Body of pancreas (tissue), 4 donors: ENCODE measurements around the gene FAM89B.

Experiments used
- POLR2A ChIP-seq, 3 donors: fragments of 450-650 bp; IDR thresholded peaks; one replicate each; pipeline ENCODE4 v1.6.1; 2016; ENCODE audit warnings: antibody characterized with exemption in 3 of 3, mild to moderate bottlenecking in 2 of 3
- TF ChIP-seq, protein P1 (sequence below), 7 experiments: fragments of 450-650 bp in 4 of 7; fragments of 200-600 bp in 3 of 7; sonication (generic) in 3 of 7; IDR thresholded peaks; one replicate each; pipeline ENCODE4 v1.5.1; 2016 to 2019; ENCODE audit warnings: antibody characterized with exemption in 7 of 7

DNA sequence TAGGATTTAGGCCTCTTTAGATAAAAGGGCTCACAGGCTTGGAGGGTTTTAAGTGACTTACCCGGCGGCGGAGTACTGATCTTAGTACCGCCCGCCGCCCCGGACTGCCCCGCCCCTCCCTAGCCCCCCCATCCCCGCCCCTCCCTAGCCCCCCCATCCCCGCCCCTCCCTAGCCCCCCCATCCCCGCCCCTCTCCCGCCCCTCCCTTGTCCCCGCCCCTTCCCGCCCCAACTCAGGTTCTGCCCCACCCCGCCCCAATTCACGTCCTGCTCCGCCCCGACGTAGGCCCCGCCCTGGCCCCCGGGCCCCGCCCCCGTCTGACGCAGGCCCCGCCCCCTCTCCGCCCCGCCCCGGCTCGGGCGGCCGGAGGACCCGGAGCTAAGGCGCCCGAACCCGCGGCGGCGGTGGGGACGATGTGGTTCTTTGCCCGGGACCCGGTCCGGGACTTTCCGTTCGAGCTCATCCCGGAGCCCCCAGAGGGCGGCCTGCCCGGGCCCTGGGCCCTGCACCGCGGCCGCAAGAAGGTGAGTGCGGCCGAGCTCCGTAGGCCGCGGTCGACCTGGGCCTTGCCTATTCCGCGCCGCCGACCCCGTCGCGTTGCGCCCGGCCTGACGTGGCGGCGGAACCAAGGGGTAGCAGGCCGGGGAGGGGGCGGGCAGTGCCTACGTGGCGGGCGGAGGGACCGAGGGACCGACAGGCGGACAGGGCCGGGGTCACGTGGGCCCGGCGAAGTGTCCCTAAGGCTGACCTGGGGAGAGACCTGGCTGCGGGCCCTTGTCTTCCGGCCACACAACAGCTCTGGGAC lies 47.4 kb upstream of the FAM89B start, which contains the start of gene SCYL1:
- TF ChIP-seq, protein P1, sequence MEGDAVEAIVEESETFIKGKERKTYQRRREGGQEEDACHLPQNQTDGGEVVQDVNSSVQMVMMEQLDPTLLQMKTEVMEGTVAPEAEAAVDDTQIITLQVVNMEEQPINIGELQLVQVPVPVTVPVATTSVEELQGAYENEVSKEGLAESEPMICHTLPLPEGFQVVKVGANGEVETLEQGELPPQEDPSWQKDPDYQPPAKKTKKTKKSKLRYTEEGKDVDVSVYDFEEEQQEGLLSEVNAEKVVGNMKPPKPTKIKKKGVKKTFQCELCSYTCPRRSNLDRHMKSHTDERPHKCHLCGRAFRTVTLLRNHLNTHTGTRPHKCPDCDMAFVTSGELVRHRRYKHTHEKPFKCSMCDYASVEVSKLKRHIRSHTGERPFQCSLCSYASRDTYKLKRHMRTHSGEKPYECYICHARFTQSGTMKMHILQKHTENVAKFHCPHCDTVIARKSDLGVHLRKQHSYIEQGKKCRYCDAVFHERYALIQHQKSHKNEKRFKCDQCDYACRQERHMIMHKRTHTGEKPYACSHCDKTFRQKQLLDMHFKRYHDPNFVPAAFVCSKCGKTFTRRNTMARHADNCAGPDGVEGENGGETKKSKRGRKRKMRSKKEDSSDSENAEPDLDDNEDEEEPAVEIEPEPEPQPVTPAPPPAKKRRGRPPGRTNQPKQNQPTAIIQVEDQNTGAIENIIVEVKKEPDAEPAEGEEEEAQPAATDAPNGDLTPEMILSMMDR (IDR thresholded peaks at IDR 0.05), result no peak
- TF ChIP-seq POLR2A (IDR thresholded peaks at IDR 0.05), result peak; percentile 32 to 75 (median 60)
